DMS 273 treated with DMSO at 0.1 percent for 48 hours (cell line): ENCODE results near the gene ORC3.
A peak's percentile ranks its signal among the peaks of the same experiment; 100 is the strongest.
"Not testable (repeated sequence)": the region's sequence is repeated elsewhere in the genome, so short reads cannot be mapped to it uniquely, and the experiment has no call there.

Source experiments
- DNase-seq: peaks from one replicate; lab custom pipeline; 2025; lab: John Stamatoyannopoulos, UW

Gene ORC3

GRCh38 chr6:87697581-87698546 lies 107.9 kb downstream of the ORC3 start:
- no peak for DNase-seq

- DNase-seq: no peak
Measured at GRCh38 chr6:87698547-87699006, 108.6 kb downstream of the ORC3 start.

GRCh38 chr6:87699576-87699975 lies 109.6 kb downstream of the ORC3 start:
- DNase-seq: no peak

GRCh38 chr6:87700397-87701343 lies 110.7 kb downstream of the ORC3 start:
- peak; percentile 17 for DNase-seq

- DNase-seq: no peak
Measured at GRCh38 chr6:87701344-87701675, 111.4 kb downstream of the ORC3 start.

GRCh38 chr6:87701676-87702588 lies 112.0 kb downstream of the ORC3 start, which contains the start of gene AKIRIN2:
Gene AKIRIN2, minus strand, starts transcription at chr6:87702233. Its CDS starts 549 bp downstream, at chr6:87701684.
- DNase-seq: peak; percentile 97

GRCh38 chr6:87702589-87702945 lies 112.6 kb downstream of the ORC3 start:
- DNase-seq: peak; percentile 56

- not testable (repeated sequence) for DNase-seq
Measured at GRCh38 chr6:87703039-87703438, 113.1 kb downstream of the ORC3 start.

GRCh38 chr6:87705070-87705691 lies 115.2 kb downstream of the ORC3 start:
- DNase-seq: no peak

- no peak for DNase-seq
Measured at GRCh38 chr6:87706187-87706966, 116.4 kb downstream of the ORC3 start.

GRCh38 chr6:87708581-87709427 lies 118.9 kb downstream of the ORC3 start:
- DNase-seq: not testable (repeated sequence)

- no peak for DNase-seq
Measured at GRCh38 chr6:87710090-87710489, 120.2 kb downstream of the ORC3 start.

GRCh38 chr6:87712713-87713112 lies 122.8 kb downstream of the ORC3 start:
- DNase-seq: not testable (repeated sequence)

- DNase-seq: no peak
Measured at GRCh38 chr6:87714093-87714842, 124.3 kb downstream of the ORC3 start.
